PFSK-1 (cell line): ENCODE data around the gene GMIP.

Experiments
- FOXP2 ChIP-seq: optimal IDR thresholded peaks from 2 replicates; pipeline ENCODE3; 2011; ENCODE audit warnings: borderline replicate concordance, control low read depth, inconsistent platforms; ENCODE audit not compliant: insufficient read depth; ENCODE audit errors: extremely low read length, extremely low read depth
- POLR2AphosphoS5 ChIP-seq: IDR thresholded peaks from 2 replicates; pipeline ENCODE4 v1.6.1; 2012; ENCODE audit warnings: low read depth, mild to moderate bottlenecking, control low read depth, low read length, moderate library complexity
- TF ChIP-seq, protein P1 (sequence below), 2 experiments: IDR thresholded peaks; 2 replicates each; pipeline versions ENCODE4 v1.6.1 to v1.8.0; 2011 to 2012; ENCODE audit warnings: low read depth in 2 of 2, low read length in 2 of 2, control low read depth in 1 of 2, inconsistent platforms in 1 of 2, mild to moderate bottlenecking in 1 of 2, moderate library complexity in 1 of 2; ENCODE audit not compliant: insufficient read depth in 1 of 2

DNA sequence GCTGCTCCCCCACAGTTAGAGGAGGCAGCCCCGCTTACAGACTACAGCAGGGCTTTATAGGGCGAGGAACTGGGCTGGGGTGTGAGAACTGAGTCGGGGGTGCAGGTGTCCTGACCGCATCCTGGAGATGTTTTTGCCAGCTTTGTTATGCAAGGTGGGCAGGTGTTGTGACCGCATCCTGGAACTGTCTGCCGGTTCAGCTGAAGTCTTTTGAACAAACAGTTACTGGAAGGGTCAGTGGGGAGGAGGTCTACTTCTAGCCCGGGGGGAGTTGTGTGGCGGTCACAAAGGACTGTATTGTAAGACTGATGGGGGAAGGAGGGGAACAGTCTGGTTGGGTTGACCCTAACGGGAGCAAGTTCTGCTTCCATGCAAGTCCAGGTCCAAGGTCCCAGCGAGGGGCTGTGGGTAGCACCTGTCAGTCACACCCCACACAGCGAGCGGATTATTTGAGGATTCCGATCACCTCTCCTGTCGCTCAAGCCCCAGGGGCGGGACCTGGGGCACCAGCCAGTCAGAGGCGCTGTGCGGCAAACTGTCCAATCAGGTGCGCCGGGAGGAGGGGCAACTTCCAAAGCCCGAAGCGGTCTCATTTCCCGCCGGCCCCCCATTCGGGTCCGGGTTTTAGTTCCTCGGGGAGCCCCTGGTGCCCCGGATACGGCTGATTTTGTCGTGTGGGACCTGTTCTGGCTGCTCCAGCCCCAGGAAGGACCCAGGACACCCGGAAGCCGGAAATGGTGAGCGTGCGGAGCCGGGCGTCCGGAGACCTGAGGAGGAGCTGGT lies 25.0 kb upstream of the GMIP start, which contains the start of gene ZNF101:
- no peak for TF ChIP-seq FOXP2
- TF ChIP-seq, protein P1, sequence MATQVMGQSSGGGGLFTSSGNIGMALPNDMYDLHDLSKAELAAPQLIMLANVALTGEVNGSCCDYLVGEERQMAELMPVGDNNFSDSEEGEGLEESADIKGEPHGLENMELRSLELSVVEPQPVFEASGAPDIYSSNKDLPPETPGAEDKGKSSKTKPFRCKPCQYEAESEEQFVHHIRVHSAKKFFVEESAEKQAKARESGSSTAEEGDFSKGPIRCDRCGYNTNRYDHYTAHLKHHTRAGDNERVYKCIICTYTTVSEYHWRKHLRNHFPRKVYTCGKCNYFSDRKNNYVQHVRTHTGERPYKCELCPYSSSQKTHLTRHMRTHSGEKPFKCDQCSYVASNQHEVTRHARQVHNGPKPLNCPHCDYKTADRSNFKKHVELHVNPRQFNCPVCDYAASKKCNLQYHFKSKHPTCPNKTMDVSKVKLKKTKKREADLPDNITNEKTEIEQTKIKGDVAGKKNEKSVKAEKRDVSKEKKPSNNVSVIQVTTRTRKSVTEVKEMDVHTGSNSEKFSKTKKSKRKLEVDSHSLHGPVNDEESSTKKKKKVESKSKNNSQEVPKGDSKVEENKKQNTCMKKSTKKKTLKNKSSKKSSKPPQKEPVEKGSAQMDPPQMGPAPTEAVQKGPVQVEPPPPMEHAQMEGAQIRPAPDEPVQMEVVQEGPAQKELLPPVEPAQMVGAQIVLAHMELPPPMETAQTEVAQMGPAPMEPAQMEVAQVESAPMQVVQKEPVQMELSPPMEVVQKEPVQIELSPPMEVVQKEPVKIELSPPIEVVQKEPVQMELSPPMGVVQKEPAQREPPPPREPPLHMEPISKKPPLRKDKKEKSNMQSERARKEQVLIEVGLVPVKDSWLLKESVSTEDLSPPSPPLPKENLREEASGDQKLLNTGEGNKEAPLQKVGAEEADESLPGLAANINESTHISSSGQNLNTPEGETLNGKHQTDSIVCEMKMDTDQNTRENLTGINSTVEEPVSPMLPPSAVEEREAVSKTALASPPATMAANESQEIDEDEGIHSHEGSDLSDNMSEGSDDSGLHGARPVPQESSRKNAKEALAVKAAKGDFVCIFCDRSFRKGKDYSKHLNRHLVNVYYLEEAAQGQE (IDR thresholded peaks at IDR 0.05; ENCODE audit: insufficient read depth in 1 of 2, low read depth in 2 of 2, low read length in 2 of 2): 0 out of 4 replicates have a peak, but pooled peaks of 1 of the 2 experiments have one; percentile 8
- peak; percentile 89 for TF ChIP-seq POLR2AphosphoS5
